SK-MEL-5 (cell line): Measurements from ENCODE around the gene SPDYE6. TPM values are rescaled to one million over a fixed set of nuclear protein-coding genes. Genes with fewer than 3 reads are reported as not detected.

Experiments used
- DNase-seq: peaks from one replicate; pipeline ENCODE4 v3.0.0-alpha.2; 2016; ENCODE audit warnings: low read depth, low spot score
- in situ Hi-C: cut with HindIII; loops from 2 replicates; pipeline ENCODE4 v1.10.0; 2016; ENCODE audit warnings: low sequenced_read_pairs, high pct_unique_total_duplicates, low pct_unique_long_range_greater_than_20kb
- total RNA-seq: library from RNA; depleted of rRNA; stranded (reverse); fragments of >200 nt; shearing (Covaris generic); gene quantifications from 2 replicates; pipeline ENCODE4 v1.2.3, GENCODE V29; 2014

SPDYE6 gene
- total RNA-seq, 1 experiment from 2014 or later, result not detected

- in situ Hi-C loops, result no loop called here
- no peak for DNase-seq
Measured at GRCh38 chr7:102322202-102322715, 34.0 kb downstream of the SPDYE6 start.

- in situ Hi-C loops, result no loop called here
- DNase-seq, result no peak
Measured at GRCh38 chr7:102321351-102322201, 34.7 kb downstream of the SPDYE6 start.

DNA sequence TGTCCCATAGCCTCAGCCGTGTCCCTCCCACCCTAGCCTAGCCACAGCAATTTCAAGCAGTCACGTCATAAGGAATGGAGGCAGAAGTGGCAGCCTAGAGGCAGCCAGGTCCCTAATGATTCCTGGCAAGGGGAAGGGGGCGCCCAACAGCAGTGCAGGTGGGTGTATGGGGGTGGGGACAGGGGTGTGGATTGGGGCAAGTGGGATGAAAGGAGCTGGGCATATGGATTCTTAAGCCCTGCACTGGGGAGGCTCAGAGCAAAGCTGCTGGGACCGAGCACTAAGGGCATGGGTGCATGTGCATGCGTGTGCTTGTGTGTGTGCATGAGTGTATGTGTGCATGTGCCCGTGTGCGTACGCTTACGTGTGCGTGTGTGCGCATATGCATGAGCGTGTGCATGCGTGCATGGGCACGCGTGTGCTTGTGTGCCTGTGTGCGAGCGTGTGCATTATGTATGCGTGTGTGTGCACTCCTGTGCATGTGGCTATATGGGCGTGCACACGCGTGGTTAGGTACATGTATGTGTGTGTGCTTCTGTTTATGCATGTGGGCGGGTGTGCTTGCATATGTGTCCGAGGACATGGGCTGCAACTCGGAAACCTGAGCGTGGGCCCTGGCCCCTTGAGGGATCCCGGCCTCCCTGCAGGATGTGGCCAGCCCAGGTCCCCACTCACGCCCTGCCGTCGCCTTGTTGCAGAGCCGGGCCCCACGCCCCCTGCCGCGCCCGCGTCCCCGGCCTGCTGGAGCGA is 35.5 kb downstream of the SPDYE6 start:
- no peak for DNase-seq
- in situ Hi-C loops, result no loop called here

- no peak for DNase-seq
- in situ Hi-C loops, result no loop called here
Measured at GRCh38 chr7:102320181-102320580, 36.1 kb downstream of the SPDYE6 start.

- in situ Hi-C loops, result no loop called here
- DNase-seq, result no peak
Measured at GRCh38 chr7:102319671-102320070, 36.6 kb downstream of the SPDYE6 start.

DNA sequence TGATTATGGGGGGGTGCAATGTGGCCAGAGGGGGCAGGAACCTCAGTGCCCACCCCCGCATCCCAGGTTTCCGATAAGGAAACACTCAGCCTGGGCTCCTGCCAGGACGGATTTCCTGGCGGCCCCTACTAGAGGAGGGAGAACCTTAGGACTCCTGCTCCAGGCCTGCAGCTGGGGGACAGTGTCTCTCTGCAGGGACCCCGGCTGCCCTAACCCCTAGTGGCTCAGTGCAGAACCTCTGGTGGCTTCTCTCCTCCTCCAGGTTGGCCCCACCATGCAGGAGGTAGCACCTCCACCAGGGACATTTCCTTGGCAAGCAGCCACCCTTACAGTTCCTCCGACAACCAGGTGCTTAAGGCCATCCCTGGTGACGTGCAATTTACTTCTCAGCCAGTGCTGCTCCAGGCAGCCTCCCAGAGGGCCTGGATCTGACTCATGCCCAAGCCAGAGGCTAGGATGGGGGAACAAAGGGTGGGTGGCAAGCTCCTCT is 37.7 kb downstream of the SPDYE6 start:
- no peak for DNase-seq
- in situ Hi-C loops, result no loop called here

GRCh38 chr7:102317231-102318059 is 38.8 kb downstream of the SPDYE6 start:
- in situ Hi-C loops, result no loop called here

GRCh38 chr7:102313997-102314780 is 42.1 kb downstream of the SPDYE6 start:
- DNase-seq, result no peak
- in situ Hi-C loops, result no loop called here

More at GRCh38 chr7:102317231-102318059, 38.8 kb downstream of the SPDYE6 start:
- no peak for DNase-seq

GRCh38 chr7:102312317-102312716 is 43.9 kb downstream of the SPDYE6 start:
- DNase-seq, result no peak
- in situ Hi-C loops, result no loop called here

- DNase-seq, result no peak
- in situ Hi-C loops, result no loop called here
Measured at GRCh38 chr7:102310414-102310815, 45.8 kb downstream of the SPDYE6 start.

- in situ Hi-C loops, result no loop called here
- no peak for DNase-seq
Measured at GRCh38 chr7:102306916-102307677, 49.1 kb downstream of the SPDYE6 start.

- in situ Hi-C loops, result no loop called here
- DNase-seq, result no peak
Measured at GRCh38 chr7:102305414-102306268, 50.6 kb downstream of the SPDYE6 start.

GRCh38 chr7:102304668-102305067 is 51.6 kb downstream of the SPDYE6 start:
- in situ Hi-C loops, result no loop called here
- DNase-seq, result no peak

- in situ Hi-C loops, result no loop called here
- DNase-seq, result no peak
Measured at GRCh38 chr7:102303669-102304422, 52.4 kb downstream of the SPDYE6 start.

DNA sequence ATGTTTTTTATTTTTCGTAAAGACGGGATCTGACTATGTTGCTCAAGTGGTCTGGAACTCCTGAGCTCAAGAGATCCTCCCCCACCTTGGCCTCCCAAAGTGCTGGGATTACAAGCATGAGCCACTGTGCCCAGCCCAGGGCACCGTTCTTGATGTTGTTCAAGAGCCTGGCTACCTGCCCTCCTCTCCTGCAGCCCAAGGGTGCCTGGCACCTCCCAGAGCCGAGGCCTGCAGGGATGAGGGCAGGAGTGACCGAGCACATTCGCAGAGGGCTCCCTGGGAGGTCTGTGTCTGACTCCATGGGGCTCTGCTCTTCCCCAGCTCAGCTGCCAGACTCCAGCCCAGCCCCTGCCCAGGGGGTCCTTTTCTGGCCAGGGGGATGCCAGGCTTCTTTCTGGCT is 54.2 kb downstream of the SPDYE6 start:
- in situ Hi-C loops, result no loop called here
- no peak for DNase-seq
